H9 (cell line): ENCODE results near the gene RANBP3. TPM values are rescaled to one million over a fixed set of nuclear protein-coding genes. Genes with fewer than 3 reads are reported as not detected.

Experiments used
- DNase-seq: peaks from one replicate; pipeline ENCODE4 v3.0.0-alpha.2; 2017
- H2AFZ ChIP-seq: one replicate; pipeline ENCODE4 v1.6.1; 2013; ENCODE audit warnings: mild to moderate bottlenecking, low read length, control low read depth, moderate library complexity
- H2AK5ac ChIP-seq: 2 replicates; pipeline ENCODE4 v1.6.1; 2013; ENCODE audit warnings: low read length, control low read depth, mixed read lengths; ENCODE audit not compliant: insufficient read length
- H2BK120ac ChIP-seq: one replicate; pipeline ENCODE4 v1.6.1; 2013; ENCODE audit warnings: low read depth, mild to moderate bottlenecking, low read length, control low read depth, inconsistent platforms; ENCODE audit not compliant: poor library complexity, severe bottlenecking
- H2BK12ac ChIP-seq: 2 replicates; pipeline ENCODE4 v1.6.1; 2013; ENCODE audit warnings: low read length, control low read depth, mixed read lengths, low read depth; ENCODE audit not compliant: insufficient read length
- H2BK15ac ChIP-seq: 2 replicates; pipeline ENCODE4 v1.6.1; 2013; ENCODE audit warnings: low read depth, low read length, control low read depth
- H2BK20ac ChIP-seq: one replicate; pipeline ENCODE4 v1.6.1; 2013; ENCODE audit warnings: low read depth, mild to moderate bottlenecking, low read length, control low read depth, inconsistent platforms; ENCODE audit not compliant: poor library complexity, severe bottlenecking
- H2BK5ac ChIP-seq: 2 replicates; pipeline ENCODE4 v1.6.1; 2013; ENCODE audit warnings: low read length, control low read depth, mixed read lengths; ENCODE audit not compliant: insufficient read length
- H3K14ac ChIP-seq: 2 replicates; pipeline ENCODE4 v1.6.1; 2013; ENCODE audit warnings: low read length, control low read depth; ENCODE audit not compliant: insufficient read depth
- H3K18ac ChIP-seq: 2 replicates; pipeline ENCODE4 v1.6.1; 2013; ENCODE audit warnings: low read depth, mild to moderate bottlenecking, mixed read lengths, low read length, control low read depth; ENCODE audit not compliant: insufficient read length
- H3K23ac ChIP-seq: 2 replicates; pipeline ENCODE4 v1.6.1; 2013; ENCODE audit warnings: low read length, control low read depth, mixed read lengths, low read depth; ENCODE audit not compliant: insufficient read length
- H3K23me2 ChIP-seq: 2 replicates; pipeline ENCODE4 v1.6.1; 2013; ENCODE audit warnings: low read depth, mild to moderate bottlenecking, mixed read lengths, low read length, control low read depth; ENCODE audit not compliant: insufficient read length, poor library complexity, severe bottlenecking
- H3K27ac ChIP-seq: 2 replicates; pipeline ENCODE4 v1.5.1; 2013; ENCODE audit warnings: low read length, control low read depth, mixed read lengths, low read depth; ENCODE audit not compliant: insufficient read length
- H3K27me3 ChIP-seq: 2 replicates; pipeline ENCODE4 v1.6.1; 2013; ENCODE audit warnings: low read length, control low read depth, inconsistent platforms; ENCODE audit not compliant: insufficient read depth
- H3K4ac ChIP-seq: 2 replicates; pipeline ENCODE4 v1.6.1; 2013; ENCODE audit warnings: low read depth, mild to moderate bottlenecking, control low read depth, inconsistent platforms, low read length, moderate library complexity
- H3K4me1 ChIP-seq: 2 replicates; pipeline ENCODE4 v1.6.1; 2013; ENCODE audit warnings: low read length, control low read depth, inconsistent platforms; ENCODE audit not compliant: insufficient read depth
- H3K4me2 ChIP-seq: 2 replicates; pipeline ENCODE4 v1.6.1; 2013; ENCODE audit warnings: low read length, control low read depth, mixed read lengths; ENCODE audit not compliant: insufficient read length, insufficient read depth
- H3K56ac ChIP-seq: 2 replicates; pipeline ENCODE4 v1.6.1; 2013; ENCODE audit warnings: low read depth, mild to moderate bottlenecking, mixed read lengths, low read length, control low read depth; ENCODE audit not compliant: insufficient read length
- H3K79me1 ChIP-seq: 2 replicates; pipeline ENCODE4 v1.6.1; 2013; ENCODE audit warnings: low read depth, mild to moderate bottlenecking, moderate library complexity, low read length, control low read depth, inconsistent platforms; ENCODE audit not compliant: insufficient read depth, poor library complexity, severe bottlenecking
- H3K79me2 ChIP-seq: 2 replicates; pipeline ENCODE4 v1.6.1; 2013; ENCODE audit warnings: low read length, control low read depth, inconsistent platforms; ENCODE audit not compliant: insufficient read depth
- H3K9ac ChIP-seq: 2 replicates; pipeline ENCODE4 v1.6.1; 2013; ENCODE audit warnings: low read length, control low read depth, mixed read lengths; ENCODE audit not compliant: insufficient read length; ENCODE audit errors: extremely low read depth
- H3K9me3 ChIP-seq: one replicate; pipeline ENCODE4 v1.6.1; 2013; ENCODE audit warnings: low read depth, low read length, inconsistent platforms; ENCODE audit not compliant: control insufficient read depth
- H3T11ph ChIP-seq: one replicate; pipeline ENCODE4 v1.6.1; 2013; ENCODE audit warnings: mild to moderate bottlenecking, low read length, control low read depth, inconsistent platforms
- H4K20me1 ChIP-seq: one replicate; pipeline ENCODE4 v1.6.1; 2013; ENCODE audit not compliant: control insufficient read depth, insufficient read length, insufficient read depth
- H4K5ac ChIP-seq: 2 replicates; pipeline ENCODE4 v1.6.1; 2013; ENCODE audit warnings: low read depth, mild to moderate bottlenecking, mixed read lengths, low read length, control low read depth; ENCODE audit not compliant: insufficient read length
- H4K8ac ChIP-seq: replicated peaks from 2 replicates; pipeline ENCODE4 v1.6.1; 2013; ENCODE audit warnings: low read length, control low read depth, mixed read lengths, low read depth; ENCODE audit not compliant: insufficient read length
- H4K91ac ChIP-seq: 2 replicates; pipeline ENCODE4 v1.6.1; 2013; ENCODE audit warnings: low read depth, mild to moderate bottlenecking, moderate library complexity, mixed read lengths, low read length, control low read depth; ENCODE audit not compliant: insufficient read length
- H3K27ac Mint-ChIP-seq, 3 experiments: 2 replicates in 2 of 3; 3 replicates in 1 of 3; pipeline ENCODE4 v1.8.0; 2020 to 2021; ENCODE audit warnings: mixed read lengths in 3 of 3, mild to moderate bottlenecking in 1 of 3, moderate library complexity in 1 of 3
- H3K27me3 Mint-ChIP-seq: 2 replicates; pipeline ENCODE4 v1.8.0; 2021; ENCODE audit warnings: low read depth, mild to moderate bottlenecking, moderate library complexity, mixed read lengths
- H3K36me3 Mint-ChIP-seq, 3 experiments: 2 replicates in 2 of 3; 3 replicates in 1 of 3; pipeline ENCODE4 v1.8.0; 2020 to 2021; ENCODE audit warnings: low read depth in 3 of 3, mixed read lengths in 3 of 3; ENCODE audit not compliant: insufficient read depth in 1 of 3
- H3K4me1 Mint-ChIP-seq, 2 experiments: 2 replicates each; pipeline ENCODE4 v1.8.0; 2020; ENCODE audit warnings: mixed read lengths in 2 of 2
- H3K4me3 Mint-ChIP-seq, 2 experiments: 2 replicates in 1 of 2; 3 replicates in 1 of 2; pipeline ENCODE4 v1.8.0; 2020 to 2021; ENCODE audit warnings: mild to moderate bottlenecking in 2 of 2, mixed read lengths in 2 of 2, moderate library complexity in 1 of 2
- H3K9me3 Mint-ChIP-seq, 2 experiments: 2 replicates in 1 of 2; 3 replicates in 1 of 2; pipeline ENCODE4 v1.8.0; 2020; ENCODE audit warnings: mild to moderate bottlenecking in 2 of 2, mixed read lengths in 2 of 2, moderate library complexity in 1 of 2
- CTCF ChIP-seq: fragments of 200-600 bp; sonication (generic); conservative IDR thresholded peaks from 3 replicates; pipeline ENCODE4 v1.8.0; 2021; ENCODE audit warnings: antibody characterized with exemption, mild to moderate bottlenecking
- WGBS: extraction: QIAGEN DNeasy Blood & Tissue Kit; methylation state at CpG from one replicate; pipeline ENCODE4 v1.1.7; 2013; ENCODE audit warnings: missing lambda C conversion rate, low lambda C conversion rate, mixed read lengths; ENCODE audit not compliant: insufficient read length; ENCODE audit errors: extremely low coverage; 5-methylcytosine and 5-hydroxymethylcytosine counted together
- total RNA-seq: library from RNA; stranded (reverse); gene quantifications from 2 replicates; pipeline ENCODE4 v1.2.1, GENCODE V29; 2021

The RANBP3 gene
- total RNA-seq, 1 experiment from 2014 or later: 86.5 TPM

- H3K4me2 ChIP-seq: no peak overlapping the region
- peak; percentile 71 for TF ChIP-seq CTCF
- peaks cover 9 to 31% of the 10 kb centered on the region in 2 experiments; a peak in 3 of 4 replicates for H3K4me1 Mint-ChIP-seq
- H3K23ac ChIP-seq: no peak overlapping the region
- no peak overlapping the region for H2BK5ac ChIP-seq
- H3K23me2 ChIP-seq: no peaks in the 10 kb centered on the region
- no peak overlapping the region for H2AK5ac ChIP-seq
- H3K27ac Mint-ChIP-seq: peak overlapping the region in 1 of 3 experiments; percentile 79; a peak in 1 of 7 replicates
- no peaks in the 10 kb centered on the region for H3K9me3 ChIP-seq
- H3K27me3 Mint-ChIP-seq: peaks cover 68% of the 10 kb centered on the region
- no peak overlapping the region for H3K56ac ChIP-seq
- DNase-seq: peak; percentile 83
- H3T11ph ChIP-seq: no peak overlapping the region
- no peaks in the 10 kb centered on the region for H3K79me1 ChIP-seq
- H3K18ac ChIP-seq: no peak overlapping the region
- H3K4me3 Mint-ChIP-seq: no peak overlapping the region; a peak in 1 of 5 replicates
- H2AFZ ChIP-seq: no peak overlapping the region
- H3K14ac ChIP-seq: no peak overlapping the region
- no peaks in the 10 kb centered on the region for H3K36me3 Mint-ChIP-seq
- H3K4me1 ChIP-seq: no peaks in the 10 kb centered on the region
- no peak overlapping the region for H3K9ac ChIP-seq
- no CpG with 5 or more reads among the region's 10 CpGs for WGBS
- H3K9me3 Mint-ChIP-seq: no peaks in the 10 kb centered on the region; a peak in 1 of 5 replicates
- no peaks in the 10 kb centered on the region for H3K79me2 ChIP-seq
- no peaks in the 10 kb centered on the region; the same call in 1 of the 2 replicates for H3K27me3 ChIP-seq
- no peaks in the 10 kb centered on the region for H4K20me1 ChIP-seq
- no peak overlapping the region for H2BK12ac ChIP-seq
- no peak overlapping the region for H3K27ac ChIP-seq
- H2BK120ac ChIP-seq: no peak overlapping the region
- H4K5ac ChIP-seq: no peak overlapping the region
- no peak overlapping the region for H4K8ac ChIP-seq
- no peak overlapping the region for H2BK15ac ChIP-seq
- H3K4ac ChIP-seq: no peak overlapping the region
- no peak overlapping the region for H4K91ac ChIP-seq
- no peak overlapping the region for H2BK20ac ChIP-seq
These were observed 40.8 kb upstream of the RANBP3 start for GRCh38 chr19:6018786-6019185.
